ENCODE data around the gene TMC8.
"Not testable (repeated sequence)": the region's sequence is repeated elsewhere in the genome, so short reads cannot be mapped to it uniquely, and the experiment has no call there.

Gene TMC8

GRCh38 chr17:78137392-78138203 is 7.0 kb downstream of the TMC8 start:
- DNase-seq: no peak

DNA sequence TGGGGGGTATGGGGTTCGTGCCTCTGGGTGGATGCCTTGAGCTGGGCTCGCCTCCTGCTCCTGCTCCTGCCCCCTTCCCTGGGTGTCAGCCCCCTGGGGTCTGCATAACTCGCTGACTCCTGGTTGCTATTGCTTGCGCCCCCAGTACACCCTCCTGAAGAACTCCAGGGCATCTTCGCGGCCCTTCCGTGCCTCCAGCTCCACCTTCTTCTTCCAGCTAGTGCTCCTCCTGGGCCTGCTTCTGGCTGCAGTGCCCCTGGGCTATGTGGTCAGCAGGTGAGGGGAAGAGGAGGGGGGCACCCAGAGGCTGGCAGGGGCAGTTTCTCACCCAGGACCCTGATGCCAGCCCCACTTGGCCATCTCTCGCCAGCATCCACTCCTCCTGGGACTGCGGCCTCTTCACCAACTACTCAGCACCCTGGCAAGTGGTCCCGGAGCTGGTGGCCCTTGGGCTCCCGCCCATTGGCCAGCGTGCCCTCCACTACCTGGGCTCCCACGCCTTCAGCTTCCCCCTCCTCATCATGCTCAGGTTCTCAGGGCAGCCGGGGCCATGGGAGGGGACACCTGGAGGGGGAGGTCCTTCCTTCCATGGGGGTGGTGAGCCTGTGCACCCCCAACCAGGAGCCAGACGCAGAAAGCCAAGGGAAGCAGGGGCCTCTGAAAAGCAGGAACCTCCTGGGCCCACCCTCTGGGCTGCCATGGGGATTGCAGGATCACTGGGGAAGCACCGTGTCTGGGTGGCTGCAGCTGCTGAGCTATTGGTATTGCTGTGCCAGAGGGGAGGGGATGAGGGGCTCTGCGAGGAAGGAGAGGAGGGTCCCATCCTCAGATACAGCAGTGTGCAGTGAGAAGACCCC is 7.9 kb downstream of the TMC8 start:
- no peak for DNase-seq

DNA sequence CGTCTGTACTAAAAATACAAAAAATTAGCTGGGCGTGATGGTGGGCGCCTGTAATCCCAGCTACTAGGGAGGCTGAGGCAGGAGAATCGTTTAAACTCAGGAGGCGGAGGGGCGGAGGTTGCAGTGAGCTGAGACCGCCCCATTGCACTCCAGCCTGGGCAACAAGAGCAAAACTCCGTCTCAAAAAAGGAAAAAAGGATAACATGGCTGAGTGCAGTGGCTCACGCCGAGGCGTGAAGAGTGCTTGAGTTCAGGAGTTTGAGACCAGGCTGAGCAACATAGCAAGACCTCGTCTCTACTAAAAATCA is 9.2 kb downstream of the TMC8 start:
- not testable (repeated sequence) for DNase-seq

DNA sequence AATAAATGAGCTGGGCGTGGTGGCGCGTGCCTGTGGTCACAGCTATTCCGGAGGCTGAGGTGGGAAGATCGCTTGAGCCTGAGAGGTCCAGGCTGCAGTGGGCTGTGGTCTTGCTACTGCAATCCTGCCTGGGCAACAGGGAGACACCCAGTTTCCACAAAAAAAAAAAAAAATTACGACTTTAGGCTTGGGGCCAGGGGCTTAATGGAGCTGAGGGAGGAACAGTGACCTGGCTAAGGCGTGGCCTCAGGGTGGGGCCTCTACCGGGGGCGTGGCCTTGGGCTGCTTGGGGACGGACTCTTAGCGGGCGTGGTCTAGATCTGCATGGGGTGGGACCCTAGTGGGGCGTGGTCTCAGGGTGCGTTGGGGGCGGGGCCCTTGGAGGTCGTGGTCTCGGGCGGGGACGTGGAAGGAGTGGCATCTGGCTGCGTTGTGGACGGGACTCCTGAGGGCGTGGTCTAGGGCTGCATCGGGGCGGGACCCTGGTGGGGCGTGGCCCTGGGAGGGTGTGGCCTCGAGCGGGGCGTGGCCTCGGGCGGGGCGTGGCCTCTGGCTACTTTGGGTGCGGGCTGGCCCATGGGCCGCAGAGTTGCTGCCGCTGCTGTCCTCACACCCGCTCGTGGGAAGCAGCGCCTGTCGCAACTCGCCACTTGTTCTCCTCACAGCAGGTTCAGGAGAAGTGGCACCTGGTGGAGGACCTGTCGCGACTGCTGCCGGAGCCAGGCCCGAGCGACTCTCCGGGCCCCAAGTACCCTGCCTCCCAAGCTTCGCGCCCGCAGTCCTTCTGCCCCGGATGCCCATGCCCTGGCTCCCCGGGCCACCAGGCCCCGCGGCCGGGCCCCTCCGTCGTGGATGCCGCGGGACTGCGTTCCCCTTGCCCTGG is 9.8 kb downstream of the TMC8 start:
- DNase-seq: peak; percentile 78

- no peak for DNase-seq
Observed at GRCh38 chr17:78141437-78142118, 11.0 kb downstream of the TMC8 start.

DNA sequence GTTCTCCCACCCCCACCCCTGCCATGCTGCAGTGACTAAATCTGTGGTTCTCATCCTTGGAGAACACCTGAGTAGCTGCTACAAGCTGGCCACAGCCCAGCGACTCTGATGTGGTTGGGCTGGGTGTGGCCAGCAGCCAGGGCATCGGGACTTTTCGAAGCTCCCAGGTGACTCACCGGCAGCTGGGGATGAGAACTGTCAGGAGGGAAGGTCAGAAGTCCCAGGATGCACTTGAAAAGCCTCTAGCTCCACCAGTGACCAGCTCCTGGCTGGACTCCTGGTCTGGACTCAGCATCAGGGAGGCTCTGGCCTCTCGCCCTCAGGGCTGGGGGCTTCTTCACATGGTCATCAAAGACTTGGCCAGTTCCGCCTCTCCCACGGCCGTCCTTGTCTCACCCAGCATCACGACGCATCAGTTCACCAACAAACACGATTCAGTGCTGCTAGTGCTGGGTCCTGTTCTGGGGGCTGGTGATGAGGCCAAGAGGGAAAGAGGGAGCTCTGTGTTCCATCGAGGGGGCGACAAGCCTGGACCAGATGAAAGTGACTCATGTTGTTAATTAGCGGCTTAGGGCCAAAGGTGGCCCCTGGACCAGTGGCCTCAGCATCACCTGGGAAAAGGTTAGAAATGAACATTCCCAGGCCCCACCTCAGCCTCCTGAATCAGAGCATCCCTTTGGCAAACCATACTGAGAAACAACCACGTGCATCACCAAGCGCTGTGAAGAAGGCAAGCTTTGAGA is 11.7 kb downstream of the TMC8 start:
- DNase-seq: peak; percentile 38

DNA sequence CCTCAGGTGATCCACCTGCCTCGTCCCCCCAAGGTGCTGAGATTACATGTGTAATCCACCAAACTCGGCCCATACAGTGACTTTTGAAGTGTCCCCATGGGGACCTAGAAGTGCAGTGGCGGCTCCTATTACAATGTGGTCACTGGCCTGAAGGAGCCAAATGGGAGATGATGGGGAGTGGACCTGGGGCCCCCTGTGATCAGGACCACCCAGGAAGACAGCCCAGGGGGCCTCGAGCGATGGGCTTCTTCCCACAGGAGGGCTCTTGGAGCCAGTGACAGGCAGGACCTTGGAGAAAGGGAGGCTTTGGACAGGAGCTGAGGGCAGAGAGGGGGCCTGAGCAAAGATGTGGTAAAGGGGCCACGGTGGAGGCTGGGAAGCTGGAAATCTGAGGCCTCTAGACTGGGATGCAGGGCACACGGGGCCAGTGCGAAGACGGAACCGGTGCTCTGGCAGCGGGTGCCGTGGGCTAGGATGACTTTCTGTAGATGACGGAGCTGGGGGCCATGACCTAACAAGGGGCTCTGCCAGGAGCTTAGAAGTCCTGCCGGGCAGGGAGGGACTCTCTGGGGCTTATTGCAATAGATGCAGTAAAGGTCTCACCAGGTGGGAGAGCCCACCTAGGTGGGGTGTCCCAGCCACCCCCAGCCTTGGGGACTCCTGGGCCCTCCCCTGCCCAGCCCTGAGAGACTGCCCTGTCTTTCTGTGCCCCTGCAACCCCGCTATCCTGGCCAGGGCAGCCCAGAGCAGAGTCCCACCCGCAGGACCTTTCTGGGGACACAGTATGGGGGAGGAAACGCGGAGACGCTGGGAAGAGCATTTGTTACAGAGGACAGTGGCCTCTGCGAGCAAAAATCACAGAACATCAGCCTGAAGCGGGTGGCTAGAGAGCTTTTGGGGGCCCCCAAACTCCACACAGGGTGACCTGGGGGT is 12.9 kb downstream of the TMC8 start:
- no peak for DNase-seq

DNA sequence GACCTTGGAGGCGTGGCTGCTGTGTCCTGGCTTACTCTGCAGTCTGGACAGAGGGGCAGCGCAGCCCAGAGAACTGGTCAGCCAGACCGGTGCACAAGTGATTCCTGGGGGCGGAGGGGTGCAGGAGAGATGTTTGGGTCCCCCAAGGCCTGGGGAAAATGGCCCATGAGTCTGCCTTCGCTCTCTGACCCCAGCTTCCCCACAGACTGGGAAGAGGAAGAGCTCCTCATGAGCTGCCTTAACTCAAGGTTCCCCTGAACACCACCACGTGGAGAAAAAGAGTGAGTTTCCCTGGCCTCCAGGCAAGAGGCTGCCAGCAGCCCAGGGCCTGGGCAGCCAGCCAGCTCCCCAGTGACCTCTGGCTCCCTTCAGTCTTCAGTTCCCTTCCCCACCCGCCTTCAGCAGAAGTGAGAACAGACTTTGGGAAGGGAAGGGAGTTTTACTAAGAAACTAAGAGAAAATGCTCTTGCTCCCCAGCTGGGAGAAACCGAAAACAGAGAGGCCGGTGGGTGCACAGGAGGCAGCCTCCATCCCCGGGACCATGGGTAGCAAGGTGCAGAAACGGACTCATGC is 13.7 kb downstream of the TMC8 start:
- DNase-seq: peak; percentile 68

GRCh38 chr17:78144736-78145641 is 14.4 kb downstream of the TMC8 start:
- DNase-seq: no peak

GRCh38 chr17:78146471-78146869 is 15.9 kb downstream of the TMC8 start:
- DNase-seq: no peak

DNA sequence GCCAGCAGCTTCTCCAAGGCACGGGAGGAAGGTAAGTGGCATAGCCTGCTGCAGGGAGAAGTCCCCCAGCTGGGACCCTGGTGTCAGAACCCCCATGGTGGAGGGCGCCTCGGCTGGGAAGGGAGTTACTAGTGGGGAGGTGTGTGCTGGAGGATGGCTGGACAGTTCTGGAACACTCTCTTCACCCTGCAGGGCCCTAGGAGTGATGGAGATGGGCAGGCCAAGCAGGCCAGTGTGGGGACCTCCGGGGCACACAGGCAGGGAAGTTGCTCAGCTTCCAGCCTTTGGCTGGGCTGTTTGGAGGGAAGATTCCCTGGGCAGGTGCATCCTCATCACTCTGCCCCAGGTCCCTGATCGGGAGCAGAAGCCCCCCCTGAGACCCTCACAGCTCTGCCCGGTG is 16.3 kb downstream of the TMC8 start:
- DNase-seq: no peak

- no peak for DNase-seq
Observed at GRCh38 chr17:78147315-78147998, 16.9 kb downstream of the TMC8 start.

DNA sequence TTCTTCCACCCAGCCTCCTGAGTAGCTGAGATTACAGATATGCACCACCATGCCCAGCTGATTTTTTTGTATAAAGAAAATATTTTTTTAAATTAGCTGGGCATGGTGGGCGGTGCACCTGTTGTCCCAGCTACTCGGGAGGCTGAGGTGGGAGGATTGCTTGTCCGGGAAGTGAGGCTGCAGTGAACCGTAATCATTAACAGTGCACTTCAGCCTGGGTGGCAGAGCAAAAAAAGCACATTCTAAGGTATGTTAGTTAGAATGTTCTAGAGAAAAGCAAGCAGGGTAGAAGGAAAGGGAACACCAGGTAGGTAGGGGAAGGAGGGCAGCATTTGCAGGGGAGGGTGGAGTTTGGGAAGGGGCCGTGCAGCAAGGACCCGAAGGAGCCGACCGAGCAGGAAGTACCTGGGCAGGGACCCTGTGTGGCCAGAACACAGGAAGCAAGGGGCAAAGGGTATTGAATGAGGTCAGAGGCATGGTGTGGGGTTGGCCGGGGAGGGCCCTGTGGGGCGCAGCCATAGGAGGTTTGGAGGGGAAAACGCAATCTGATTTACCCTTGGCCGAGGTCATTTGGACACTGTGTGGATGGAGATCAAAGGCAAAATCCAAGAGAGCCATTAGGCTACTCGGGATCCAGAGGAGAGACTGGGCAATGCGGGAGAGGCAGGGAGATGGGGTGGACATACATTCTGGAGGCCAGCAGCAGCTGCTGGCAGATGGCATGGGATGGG is 17.9 kb downstream of the TMC8 start:
- DNase-seq: no peak

- peak; percentile 70 for DNase-seq
Observed at GRCh38 chr17:78151514-78152008, 21.0 kb downstream of the TMC8 start.

DNA sequence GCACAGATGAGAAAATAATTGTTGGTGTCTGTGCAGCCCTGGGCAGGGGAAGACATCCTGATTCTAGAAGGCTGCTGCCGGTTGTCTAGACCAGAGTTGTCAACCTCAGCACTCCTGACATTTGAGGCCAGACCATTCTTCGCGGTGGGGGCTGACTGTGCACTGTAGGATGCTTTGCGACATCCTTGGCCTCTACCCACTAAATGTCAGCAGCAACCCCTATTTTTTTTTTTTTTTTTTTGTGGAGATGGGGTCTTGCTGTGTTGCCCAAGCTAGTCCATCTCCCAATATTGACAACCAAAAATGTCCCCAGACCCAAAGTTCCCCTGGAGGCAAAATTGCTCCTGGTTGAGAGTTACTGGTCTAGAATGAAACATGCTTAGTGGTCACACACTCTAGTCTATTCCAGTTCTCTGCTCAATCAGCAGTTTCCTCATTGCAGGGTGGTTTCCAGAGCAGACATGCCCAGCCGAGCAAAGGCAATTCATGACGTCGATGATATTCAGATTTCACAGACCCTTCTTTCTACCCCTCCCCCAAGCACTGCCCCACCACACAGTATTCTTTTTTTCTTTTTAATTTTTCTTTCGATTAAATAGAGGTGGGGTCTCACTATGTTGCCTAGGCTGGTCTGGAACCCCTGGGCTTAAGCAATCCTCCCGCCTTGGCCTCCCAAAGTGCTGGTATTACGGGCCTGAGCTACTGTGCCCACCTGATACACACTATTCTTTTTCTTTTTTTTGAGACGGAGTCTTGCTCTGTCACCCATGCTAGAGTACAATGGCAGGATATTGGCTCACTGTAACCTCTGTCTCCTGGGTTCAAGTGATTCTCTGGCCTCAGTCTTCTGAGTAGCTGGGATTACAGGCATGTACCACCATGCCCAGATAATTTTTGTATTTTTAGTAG is 24.6 kb downstream of the TMC8 start:
- DNase-seq: no peak

DNA sequence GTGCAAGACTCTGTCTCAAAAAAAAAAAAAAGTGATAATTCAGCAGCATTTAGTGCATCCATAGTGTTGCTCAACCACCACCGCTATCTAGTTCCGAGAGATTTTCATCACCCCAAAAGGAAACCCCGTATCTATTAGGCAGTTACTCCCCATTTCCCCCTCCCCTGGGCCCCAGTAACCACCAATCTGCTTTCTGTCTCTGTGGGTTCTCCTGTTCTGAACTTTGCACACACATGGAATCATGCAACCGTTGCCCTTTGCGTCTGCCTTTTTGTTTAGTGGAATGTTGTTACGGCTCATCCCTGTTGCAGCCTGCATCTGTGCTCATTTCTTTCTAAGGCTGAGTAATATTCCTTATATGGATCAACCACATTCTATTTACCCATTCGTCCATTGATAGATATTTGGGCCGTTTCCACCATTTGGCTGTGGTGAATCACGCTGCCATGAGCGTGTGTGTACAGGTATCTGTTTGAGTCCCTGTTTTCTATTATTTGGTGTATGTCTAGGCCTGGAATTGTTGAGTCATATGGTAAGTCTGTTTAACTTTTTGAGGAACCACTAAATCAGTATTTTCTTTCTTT is 29.1 kb downstream of the TMC8 start:
- peak; percentile 83 for DNase-seq

All from fibroblast of skin of right quadriceps (primary cell).